ENCODE data around the gene PARN. TPM values are rescaled to one million over a fixed set of nuclear protein-coding genes. Genes with fewer than 3 reads are reported as not detected.

The PARN gene
- total RNA-seq, 1 experiment from 2014 or later: 37.7 TPM

DNA sequence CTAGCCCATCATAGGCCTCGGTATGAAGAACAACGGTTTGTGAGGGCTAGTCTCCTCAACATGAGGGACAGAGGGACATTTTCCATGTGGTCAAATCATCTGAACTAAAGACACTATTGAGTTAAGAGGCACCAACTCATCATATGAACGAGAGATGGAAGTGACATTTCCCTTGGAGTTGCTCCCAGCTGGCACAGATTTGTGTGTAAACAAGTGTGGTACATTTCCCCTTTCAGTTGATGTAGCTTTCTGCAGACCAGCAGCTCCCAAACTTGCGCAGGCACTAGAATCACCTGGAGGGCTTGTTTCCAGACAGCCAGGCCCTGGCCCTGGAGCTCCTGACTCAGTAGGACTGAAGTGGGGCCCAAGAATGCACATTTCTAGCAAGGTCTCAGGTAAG is 205.5 kb downstream of the PARN start:
- H3K4me3 Mint-ChIP-seq: no peak overlapping the region
- no peaks in the 10 kb centered on the region; the same call in 1 of the 2 replicates for H3K27me3 Mint-ChIP-seq (ENCODE audit: low read depth)
- no peak overlapping the region for H3K27ac Mint-ChIP-seq
- ChIA-PET POLR2A (no interaction called here), CTCF (no interaction called here)
- H3K4me1 Mint-ChIP-seq: peaks cover 19% of the 10 kb centered on the region
- ATAC-seq (no peak), DNase-seq (ENCODE audit: low spot score) (no peak)
- H3K36me3 Mint-ChIP-seq: no peaks in the 10 kb centered on the region; the same call in 1 of the 2 replicates
- H3K9me3 Mint-ChIP-seq: no peaks in the 10 kb centered on the region
- TF ChIP-seq, protein P1, sequence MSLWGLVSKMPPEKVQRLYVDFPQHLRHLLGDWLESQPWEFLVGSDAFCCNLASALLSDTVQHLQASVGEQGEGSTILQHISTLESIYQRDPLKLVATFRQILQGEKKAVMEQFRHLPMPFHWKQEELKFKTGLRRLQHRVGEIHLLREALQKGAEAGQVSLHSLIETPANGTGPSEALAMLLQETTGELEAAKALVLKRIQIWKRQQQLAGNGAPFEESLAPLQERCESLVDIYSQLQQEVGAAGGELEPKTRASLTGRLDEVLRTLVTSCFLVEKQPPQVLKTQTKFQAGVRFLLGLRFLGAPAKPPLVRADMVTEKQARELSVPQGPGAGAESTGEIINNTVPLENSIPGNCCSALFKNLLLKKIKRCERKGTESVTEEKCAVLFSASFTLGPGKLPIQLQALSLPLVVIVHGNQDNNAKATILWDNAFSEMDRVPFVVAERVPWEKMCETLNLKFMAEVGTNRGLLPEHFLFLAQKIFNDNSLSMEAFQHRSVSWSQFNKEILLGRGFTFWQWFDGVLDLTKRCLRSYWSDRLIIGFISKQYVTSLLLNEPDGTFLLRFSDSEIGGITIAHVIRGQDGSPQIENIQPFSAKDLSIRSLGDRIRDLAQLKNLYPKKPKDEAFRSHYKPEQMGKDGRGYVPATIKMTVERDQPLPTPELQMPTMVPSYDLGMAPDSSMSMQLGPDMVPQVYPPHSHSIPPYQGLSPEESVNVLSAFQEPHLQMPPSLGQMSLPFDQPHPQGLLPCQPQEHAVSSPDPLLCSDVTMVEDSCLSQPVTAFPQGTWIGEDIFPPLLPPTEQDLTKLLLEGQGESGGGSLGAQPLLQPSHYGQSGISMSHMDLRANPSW (CRISPR knock-in tag; conservative IDR thresholded peaks at IDR 0.05; ENCODE audit: low read depth): no peak
- no peak for TF ChIP-seq TEAD4 (CRISPR knock-in tag; IDR thresholded peaks at IDR 0.05)
- TF ChIP-seq ZSCAN18 (CRISPR knock-in tag; IDR thresholded peaks at IDR 0.05): no peak
- TF ChIP-seq, protein P2, sequence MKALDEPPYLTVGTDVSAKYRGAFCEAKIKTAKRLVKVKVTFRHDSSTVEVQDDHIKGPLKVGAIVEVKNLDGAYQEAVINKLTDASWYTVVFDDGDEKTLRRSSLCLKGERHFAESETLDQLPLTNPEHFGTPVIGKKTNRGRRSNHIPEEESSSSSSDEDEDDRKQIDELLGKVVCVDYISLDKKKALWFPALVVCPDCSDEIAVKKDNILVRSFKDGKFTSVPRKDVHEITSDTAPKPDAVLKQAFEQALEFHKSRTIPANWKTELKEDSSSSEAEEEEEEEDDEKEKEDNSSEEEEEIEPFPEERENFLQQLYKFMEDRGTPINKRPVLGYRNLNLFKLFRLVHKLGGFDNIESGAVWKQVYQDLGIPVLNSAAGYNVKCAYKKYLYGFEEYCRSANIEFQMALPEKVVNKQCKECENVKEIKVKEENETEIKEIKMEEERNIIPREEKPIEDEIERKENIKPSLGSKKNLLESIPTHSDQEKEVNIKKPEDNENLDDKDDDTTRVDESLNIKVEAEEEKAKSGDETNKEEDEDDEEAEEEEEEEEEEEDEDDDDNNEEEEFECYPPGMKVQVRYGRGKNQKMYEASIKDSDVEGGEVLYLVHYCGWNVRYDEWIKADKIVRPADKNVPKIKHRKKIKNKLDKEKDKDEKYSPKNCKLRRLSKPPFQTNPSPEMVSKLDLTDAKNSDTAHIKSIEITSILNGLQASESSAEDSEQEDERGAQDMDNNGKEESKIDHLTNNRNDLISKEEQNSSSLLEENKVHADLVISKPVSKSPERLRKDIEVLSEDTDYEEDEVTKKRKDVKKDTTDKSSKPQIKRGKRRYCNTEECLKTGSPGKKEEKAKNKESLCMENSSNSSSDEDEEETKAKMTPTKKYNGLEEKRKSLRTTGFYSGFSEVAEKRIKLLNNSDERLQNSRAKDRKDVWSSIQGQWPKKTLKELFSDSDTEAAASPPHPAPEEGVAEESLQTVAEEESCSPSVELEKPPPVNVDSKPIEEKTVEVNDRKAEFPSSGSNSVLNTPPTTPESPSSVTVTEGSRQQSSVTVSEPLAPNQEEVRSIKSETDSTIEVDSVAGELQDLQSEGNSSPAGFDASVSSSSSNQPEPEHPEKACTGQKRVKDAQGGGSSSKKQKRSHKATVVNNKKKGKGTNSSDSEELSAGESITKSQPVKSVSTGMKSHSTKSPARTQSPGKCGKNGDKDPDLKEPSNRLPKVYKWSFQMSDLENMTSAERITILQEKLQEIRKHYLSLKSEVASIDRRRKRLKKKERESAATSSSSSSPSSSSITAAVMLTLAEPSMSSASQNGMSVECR (CRISPR knock-in tag; IDR thresholded peaks at IDR 0.05; ENCODE audit: borderline replicate concordance): no peak
- TF ChIP-seq, protein P3, sequence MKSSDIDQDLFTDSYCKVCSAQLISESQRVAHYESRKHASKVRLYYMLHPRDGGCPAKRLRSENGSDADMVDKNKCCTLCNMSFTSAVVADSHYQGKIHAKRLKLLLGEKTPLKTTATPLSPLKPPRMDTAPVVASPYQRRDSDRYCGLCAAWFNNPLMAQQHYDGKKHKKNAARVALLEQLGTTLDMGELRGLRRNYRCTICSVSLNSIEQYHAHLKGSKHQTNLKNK (CRISPR knock-in tag; IDR thresholded peaks at IDR 0.05): no peak
- no peak for TF ChIP-seq GTF2I (CRISPR knock-in tag; conservative IDR thresholded peaks at IDR 0.05)
- TF ChIP-seq ZNF671 (CRISPR knock-in tag; IDR thresholded peaks at IDR 0.05): no peak
- TF ChIP-seq, protein P4, sequence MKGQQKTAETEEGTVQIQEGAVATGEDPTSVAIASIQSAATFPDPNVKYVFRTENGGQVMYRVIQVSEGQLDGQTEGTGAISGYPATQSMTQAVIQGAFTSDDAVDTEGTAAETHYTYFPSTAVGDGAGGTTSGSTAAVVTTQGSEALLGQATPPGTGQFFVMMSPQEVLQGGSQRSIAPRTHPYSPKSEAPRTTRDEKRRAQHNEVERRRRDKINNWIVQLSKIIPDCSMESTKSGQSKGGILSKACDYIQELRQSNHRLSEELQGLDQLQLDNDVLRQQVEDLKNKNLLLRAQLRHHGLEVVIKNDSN (CRISPR knock-in tag; IDR thresholded peaks at IDR 0.05): no peak
- TF ChIP-seq E2F1 (CRISPR knock-in tag; IDR thresholded peaks at IDR 0.05): no peak
- TF ChIP-seq ZNF512 (CRISPR knock-in tag; IDR thresholded peaks at IDR 0.05; ENCODE audit: borderline replicate concordance): no peak
- TF ChIP-seq, protein P5, sequence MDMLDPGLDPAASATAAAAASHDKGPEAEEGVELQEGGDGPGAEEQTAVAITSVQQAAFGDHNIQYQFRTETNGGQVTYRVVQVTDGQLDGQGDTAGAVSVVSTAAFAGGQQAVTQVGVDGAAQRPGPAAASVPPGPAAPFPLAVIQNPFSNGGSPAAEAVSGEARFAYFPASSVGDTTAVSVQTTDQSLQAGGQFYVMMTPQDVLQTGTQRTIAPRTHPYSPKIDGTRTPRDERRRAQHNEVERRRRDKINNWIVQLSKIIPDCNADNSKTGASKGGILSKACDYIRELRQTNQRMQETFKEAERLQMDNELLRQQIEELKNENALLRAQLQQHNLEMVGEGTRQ (CRISPR knock-in tag; IDR thresholded peaks at IDR 0.05): no peak
- TF ChIP-seq NFYB (CRISPR knock-in tag; conservative IDR thresholded peaks at IDR 0.05; ENCODE audit: low read depth): no peak
- TF ChIP-seq, protein P6, sequence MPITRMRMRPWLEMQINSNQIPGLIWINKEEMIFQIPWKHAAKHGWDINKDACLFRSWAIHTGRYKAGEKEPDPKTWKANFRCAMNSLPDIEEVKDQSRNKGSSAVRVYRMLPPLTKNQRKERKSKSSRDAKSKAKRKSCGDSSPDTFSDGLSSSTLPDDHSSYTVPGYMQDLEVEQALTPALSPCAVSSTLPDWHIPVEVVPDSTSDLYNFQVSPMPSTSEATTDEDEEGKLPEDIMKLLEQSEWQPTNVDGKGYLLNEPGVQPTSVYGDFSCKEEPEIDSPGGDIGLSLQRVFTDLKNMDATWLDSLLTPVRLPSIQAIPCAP (CRISPR knock-in tag; IDR thresholded peaks at IDR 0.05): no peak
- TF ChIP-seq RELA (CRISPR knock-in tag; IDR thresholded peaks at IDR 0.05; ENCODE audit: borderline replicate concordance): no peak
- no peak for TF ChIP-seq ELF4 (CRISPR knock-in tag; IDR thresholded peaks at IDR 0.05; ENCODE audit: low read depth)
- no peak for TF ChIP-seq FOXP4 (CRISPR knock-in tag; IDR thresholded peaks at IDR 0.05)
- no peak for TF ChIP-seq HMGA2 (CRISPR knock-in tag; IDR thresholded peaks at IDR 0.05)
- TF ChIP-seq, protein P7, sequence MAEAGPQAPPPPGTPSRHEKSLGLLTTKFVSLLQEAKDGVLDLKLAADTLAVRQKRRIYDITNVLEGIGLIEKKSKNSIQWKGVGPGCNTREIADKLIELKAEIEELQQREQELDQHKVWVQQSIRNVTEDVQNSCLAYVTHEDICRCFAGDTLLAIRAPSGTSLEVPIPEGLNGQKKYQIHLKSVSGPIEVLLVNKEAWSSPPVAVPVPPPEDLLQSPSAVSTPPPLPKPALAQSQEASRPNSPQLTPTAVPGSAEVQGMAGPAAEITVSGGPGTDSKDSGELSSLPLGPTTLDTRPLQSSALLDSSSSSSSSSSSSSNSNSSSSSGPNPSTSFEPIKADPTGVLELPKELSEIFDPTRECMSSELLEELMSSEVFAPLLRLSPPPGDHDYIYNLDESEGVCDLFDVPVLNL (CRISPR knock-in tag; IDR thresholded peaks at IDR 0.05; ENCODE audit: borderline replicate concordance, low read depth): no peak
- TF ChIP-seq GRHL2 (CRISPR knock-in tag; IDR thresholded peaks at IDR 0.05; ENCODE audit: insufficient replicate concordance, severe bottlenecking): no peak

Measured in WTC11 (cell line).